Mammary epithelial cell (primary cell): ENCODE results near the gene TUBD1.

Source experiments
- EZH2 ChIP-seq: IDR thresholded peaks from 2 replicates; pipeline ENCODE4 v1.6.1; 2012; ENCODE audit warnings: low read length, inconsistent platforms, borderline replicate concordance
- TF ChIP-seq, protein P1 (sequence below), 2 donors: IDR thresholded peaks in 1 of 2; conservative IDR thresholded peaks in 1 of 2; 2 replicates each; pipeline ENCODE4 v1.5.1; 2011 to 2012; ENCODE audit warnings: inconsistent platforms in 2 of 2, low read length in 2 of 2, mild to moderate bottlenecking in 2 of 2, control low read depth in 1 of 2, low read depth in 1 of 2; ENCODE audit not compliant: insufficient read depth in 1 of 2; ENCODE audit errors: extremely low read depth in 1 of 2

DNA sequence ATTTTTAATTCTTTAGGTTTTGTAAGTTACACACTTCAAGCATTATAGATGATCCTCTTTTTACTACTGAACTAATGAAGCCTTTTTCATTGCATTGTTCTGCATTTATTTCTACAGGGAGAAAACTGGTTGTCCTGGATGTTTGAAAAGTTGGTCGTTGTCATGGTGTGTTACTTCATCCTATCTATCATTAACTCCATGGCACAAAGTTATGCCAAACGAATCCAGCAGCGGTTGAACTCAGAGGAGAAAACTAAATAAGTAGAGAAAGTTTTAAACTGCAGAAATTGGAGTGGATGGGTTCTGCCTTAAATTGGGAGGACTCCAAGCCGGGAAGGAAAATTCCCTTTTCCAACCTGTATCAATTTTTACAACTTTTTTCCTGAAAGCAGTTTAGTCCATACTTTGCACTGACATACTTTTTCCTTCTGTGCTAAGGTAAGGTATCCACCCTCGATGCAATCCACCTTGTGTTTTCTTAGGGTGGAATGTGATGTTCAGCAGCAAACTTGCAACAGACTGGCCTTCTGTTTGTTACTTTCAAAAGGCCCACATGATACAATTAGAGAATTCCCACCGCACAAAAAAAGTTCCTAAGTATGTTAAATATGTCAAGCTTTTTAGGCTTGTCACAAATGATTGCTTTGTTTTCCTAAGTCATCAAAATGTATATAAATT is 53.0 kb downstream of the TUBD1 start:
- TF ChIP-seq, protein P1, sequence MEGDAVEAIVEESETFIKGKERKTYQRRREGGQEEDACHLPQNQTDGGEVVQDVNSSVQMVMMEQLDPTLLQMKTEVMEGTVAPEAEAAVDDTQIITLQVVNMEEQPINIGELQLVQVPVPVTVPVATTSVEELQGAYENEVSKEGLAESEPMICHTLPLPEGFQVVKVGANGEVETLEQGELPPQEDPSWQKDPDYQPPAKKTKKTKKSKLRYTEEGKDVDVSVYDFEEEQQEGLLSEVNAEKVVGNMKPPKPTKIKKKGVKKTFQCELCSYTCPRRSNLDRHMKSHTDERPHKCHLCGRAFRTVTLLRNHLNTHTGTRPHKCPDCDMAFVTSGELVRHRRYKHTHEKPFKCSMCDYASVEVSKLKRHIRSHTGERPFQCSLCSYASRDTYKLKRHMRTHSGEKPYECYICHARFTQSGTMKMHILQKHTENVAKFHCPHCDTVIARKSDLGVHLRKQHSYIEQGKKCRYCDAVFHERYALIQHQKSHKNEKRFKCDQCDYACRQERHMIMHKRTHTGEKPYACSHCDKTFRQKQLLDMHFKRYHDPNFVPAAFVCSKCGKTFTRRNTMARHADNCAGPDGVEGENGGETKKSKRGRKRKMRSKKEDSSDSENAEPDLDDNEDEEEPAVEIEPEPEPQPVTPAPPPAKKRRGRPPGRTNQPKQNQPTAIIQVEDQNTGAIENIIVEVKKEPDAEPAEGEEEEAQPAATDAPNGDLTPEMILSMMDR (conservative IDR thresholded peaks at IDR 0.05 in 1 of 2, IDR thresholded peaks at IDR 0.05 in 1 of 2; ENCODE audit: extremely low read depth in 1 of 2, insufficient read depth in 1 of 2, low read depth in 1 of 2, low read length in 2 of 2): no peak
- TF ChIP-seq EZH2: no peak
